K562 (cell line): ENCODE measurements around the gene SIMC1. TPM values are rescaled to one million over a fixed set of nuclear protein-coding genes. Genes with fewer than 3 reads are reported as not detected.

Experiments used
- CBFA2T2 ChIP-seq: fragments of 450-650 bp; conservative IDR thresholded peaks from 2 replicates; pipeline ENCODE4 v1.6.1; 2017; ENCODE audit warnings: mild to moderate bottlenecking
- CLOCK ChIP-seq: fragments of 250-450 bp; sonication (Bioruptor Pico); IDR thresholded peaks from 2 replicates; pipeline ENCODE4 v1.4.0; 2020; ENCODE audit warnings: mild to moderate bottlenecking, moderate library complexity, borderline replicate concordance
- GTF3C2 ChIP-seq: IDR thresholded peaks from 3 replicates; pipeline ENCODE4 v1.6.1; 2011; ENCODE audit warnings: borderline replicate concordance, mild to moderate bottlenecking, moderate library complexity; ENCODE audit not compliant: insufficient read length; ENCODE audit errors: extremely low read depth
- HIVEP1 ChIP-seq: fragments of 250-450 bp; sonication (Bioruptor Pico); IDR thresholded peaks from 2 replicates; pipeline ENCODE4 v1.4.0; 2020; ENCODE audit warnings: mild to moderate bottlenecking
- ILF3 ChIP-seq: fragments of 450-650 bp; IDR thresholded peaks from 2 replicates; pipeline ENCODE4 v1.6.1; 2018; ENCODE audit warnings: antibody characterized with exemption, mild to moderate bottlenecking, moderate library complexity, borderline replicate concordance
- KLF13 ChIP-seq: fragments of 450-650 bp; IDR thresholded peaks from 2 replicates; pipeline ENCODE4 v1.6.1; 2016; ENCODE audit warnings: missing genetic modification characterization, low read depth, mild to moderate bottlenecking, missing compliant biosample characterization, moderate library complexity, borderline replicate concordance
- MTA3 ChIP-seq: fragments of 450-650 bp; formaldehyde crosslinking; IDR thresholded peaks from 2 replicates; pipeline ENCODE4 v1.6.1; 2017; ENCODE audit warnings: mild to moderate bottlenecking, borderline replicate concordance
- MYC ChIP-seq, 2 experiments: fragments of 250-450 bp in 1 of 2; sonication (Bioruptor Pico) in 1 of 2; IDR thresholded peaks; 2 replicates each; pipeline versions ENCODE4 v1.5.1 to v1.6.1; 2012 to 2021; ENCODE audit warnings: low read depth in 2 of 2, borderline replicate concordance in 1 of 2, improper control_type of control experiment in 1 of 2, low read length in 1 of 2, mild to moderate bottlenecking in 1 of 2, moderate library complexity in 1 of 2
- SIX5 ChIP-seq, 2 experiments: IDR thresholded peaks; 2 replicates each; pipeline ENCODE4 v1.6.1; 2011; ENCODE audit warnings: low read length in 2 of 2, borderline replicate concordance in 1 of 2, low read depth in 1 of 2, mild to moderate bottlenecking in 1 of 2, moderate library complexity in 1 of 2; ENCODE audit not compliant: insufficient read depth in 1 of 2
- SP1 ChIP-seq: sonication (generic); formaldehyde crosslinking; IDR thresholded peaks from 2 replicates; pipeline ENCODE4 v1.8.1; 2022; ENCODE audit warnings: mild to moderate bottlenecking, missing genetic modification reagents
- SP2 ChIP-seq: IDR thresholded peaks from 2 replicates; pipeline ENCODE4 v1.6.1; 2011; ENCODE audit warnings: mild to moderate bottlenecking, low read depth, low read length, moderate library complexity; ENCODE audit not compliant: poor library complexity, severe bottlenecking; ENCODE audit errors: extremely low read depth
- TRIM24 ChIP-seq, 2 experiments: fragments of 450-650 bp; IDR thresholded peaks; 2 replicates each; pipeline ENCODE4 v1.6.1; 2016
- ZBTB43 ChIP-seq: sonication (generic); formaldehyde crosslinking; IDR thresholded peaks from 2 replicates; pipeline ENCODE4 v1.8.0; 2023; ENCODE audit warnings: mild to moderate bottlenecking, missing genetic modification reagents
- ZNF449 ChIP-seq: fragments of 250-450 bp; sonication (Bioruptor Pico); IDR thresholded peaks from 2 replicates; pipeline ENCODE4 v1.8.0; 2022; ENCODE audit warnings: moderate library complexity, mild to moderate bottlenecking, inconsistent platforms
- ZNF512 ChIP-seq: IDR thresholded peaks from 2 replicates; pipeline ENCODE4 v1.6.1; 2016; ENCODE audit warnings: missing genetic modification characterization, missing compliant biosample characterization
- polyA plus RNA-seq, 8 experiments: library from polyadenylated mRNA; depleted of rRNA in 4 of 8; stranded (reverse) in 5 of 8; unstranded in 3 of 8; fragments of >200 nt; fragmentation: Nextera tagmentation in 2 of 8; fragmentation: Illumina TruSeq in 1 of 8; extraction: Ambion mirVana in 2 of 8; extraction: Trizol in 1 of 8; gene quantifications; 2 replicates each; pipeline versions ENCODE4 v1.2.1 to v1.2.3, GENCODE V29; 2011 to 2014; ENCODE audit warnings: inconsistent platforms in 1 of 8, missing spikeins in 1 of 8
- total RNA-seq, 7 experiments: library from RNA; depleted of rRNA in 6 of 7; stranded (reverse); fragments of >200 nt in 6 of 7; fragmentation: Illumina TruSeq in 2 of 7; extraction: Trizol in 2 of 7; gene quantifications; 2 replicates each; pipeline versions ENCODE4 v1.2.1 to v1.2.3, GENCODE V29; 2011 to 2021; ENCODE audit warnings: low replicate concordance in 1 of 7

The SIMC1 gene
- total and polyA plus RNA-seq, 9 of the 15 experiments (the other 6 are each of a cell fraction or from before 2014, with no cell fraction given): 7.2 to 36.3 (median 14.7) TPM

GRCh38 chr5:176361437-176362232 is 123.4 kb downstream of the SIMC1 start, which contains the start of gene KIAA1191 (continued):
- TF ChIP-seq SP1 (CRISPR knock-in tag) (peak; percentile 95), MTA3 (peak; percentile 77), ZNF449 (CRISPR knock-in tag) (no peak), ZBTB43 (CRISPR knock-in tag) (no peak), GTF3C2 (no peak), KLF13 (tag) (peak; percentile 85), CLOCK (CRISPR knock-in tag) (no peak), SP2 (no peak), HIVEP1 (CRISPR knock-in tag) (no peak), MYC (IDR thresholded peaks at IDR 0.05; ENCODE audit: low read depth, low read length) (0 out of 2 replicates have a peak, but pooled peaks have one; percentile 36), MYC (CRISPR knock-in tag; IDR thresholded peaks at IDR 0.05; ENCODE audit: borderline replicate concordance, low read depth) (0 out of 2 replicates have a peak, but pooled peaks have one; percentile 38), SIX5 (IDR thresholded peaks at IDR 0.05; ENCODE audit: borderline replicate concordance in 1 of 2, insufficient read depth in 1 of 2, low read depth in 1 of 2, low read length in 2 of 2) (peak; percentile 61 to 77; a peak in 3 of 4 replicates), ILF3 (no peak), TRIM24 (IDR thresholded peaks at IDR 0.05) (no peak), CBFA2T2 (no peak), ZNF512 (tag) (no peak)
